Daoy (cell line): Measurements from ENCODE around the gene COMTD1. TPM values are rescaled to one million over a fixed set of nuclear protein-coding genes. Genes with fewer than 3 reads are reported as not detected.
"Not testable (repeated sequence)": the region's sequence is repeated elsewhere in the genome, so short reads cannot be mapped to it uniquely, and the experiment has no call there.

Experiments used
- DNase-seq: peaks from one replicate; pipeline ENCODE4 v3.0.0-alpha.2; 2015; ENCODE audit warnings: low read depth
- total RNA-seq: library from RNA; depleted of rRNA; stranded (reverse); fragments of >200 nt; shearing (Covaris generic); gene quantifications from 2 replicates; pipeline ENCODE4 v1.2.3, GENCODE V29; 2014

The COMTD1 gene
- total RNA-seq, 1 experiment from 2014 or later = 7.3 TPM

DNA sequence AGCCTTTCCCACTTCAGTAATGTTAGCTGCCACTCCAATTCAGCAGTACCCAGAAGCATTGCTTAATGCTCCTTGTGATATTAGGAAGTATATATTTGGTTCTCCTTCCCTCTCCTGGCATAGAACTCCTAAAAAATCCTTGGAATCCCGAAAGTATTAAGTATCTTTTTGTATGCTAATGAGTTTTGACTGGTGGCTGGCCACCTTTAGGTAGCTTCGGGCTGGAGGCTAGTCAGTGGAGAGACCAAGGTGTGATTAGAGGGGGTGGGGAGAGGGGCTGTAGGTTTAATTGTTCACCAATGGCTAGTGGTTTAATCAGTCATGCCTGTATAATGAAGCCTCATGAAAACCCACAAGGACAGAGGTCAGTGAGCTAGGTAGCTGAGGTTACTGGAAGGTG, 12.2 kb downstream of the COMTD1 start:
- DNase-seq = no peak

DNA sequence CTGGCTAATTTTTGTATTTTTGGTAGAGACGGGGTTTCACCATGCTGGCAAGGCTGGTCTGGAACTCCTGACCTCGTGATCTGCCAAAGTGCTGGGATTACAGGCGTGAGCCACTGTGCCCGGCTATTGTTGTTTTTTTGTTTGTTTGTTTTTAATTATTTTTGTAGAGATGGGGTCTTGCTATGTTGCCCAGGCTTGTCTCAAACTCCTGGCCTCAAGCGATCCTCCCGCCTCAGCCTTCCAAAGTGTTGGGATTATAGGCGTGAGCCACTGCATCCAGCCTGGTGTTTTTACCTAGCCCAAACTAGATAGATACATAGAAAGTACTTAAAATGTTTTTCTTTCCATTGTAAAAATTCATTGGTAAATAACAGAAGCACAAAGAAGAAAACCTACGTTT, 14.3 kb downstream of the COMTD1 start:
- DNase-seq = not testable (repeated sequence)

DNA sequence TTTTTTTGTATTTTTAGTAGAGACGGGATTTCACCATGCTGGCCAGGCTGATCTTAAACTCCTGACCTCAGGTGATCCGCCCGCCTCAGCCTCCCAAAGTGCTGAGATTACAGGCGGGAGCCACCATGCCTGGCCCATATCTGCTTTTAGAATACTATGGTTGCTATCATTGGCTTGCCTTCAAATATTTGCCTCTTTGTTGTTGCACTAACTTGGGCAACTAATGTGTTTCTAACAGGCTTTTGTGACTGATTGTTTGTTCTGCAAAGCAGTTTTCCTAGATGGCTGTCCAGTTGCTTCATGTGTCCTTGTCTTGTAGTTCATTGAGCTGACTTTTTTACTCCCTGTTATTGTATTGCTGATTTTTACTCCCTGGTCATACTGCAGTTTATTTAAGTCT, 15.5 kb downstream of the COMTD1 start:
- DNase-seq = no peak

DNA sequence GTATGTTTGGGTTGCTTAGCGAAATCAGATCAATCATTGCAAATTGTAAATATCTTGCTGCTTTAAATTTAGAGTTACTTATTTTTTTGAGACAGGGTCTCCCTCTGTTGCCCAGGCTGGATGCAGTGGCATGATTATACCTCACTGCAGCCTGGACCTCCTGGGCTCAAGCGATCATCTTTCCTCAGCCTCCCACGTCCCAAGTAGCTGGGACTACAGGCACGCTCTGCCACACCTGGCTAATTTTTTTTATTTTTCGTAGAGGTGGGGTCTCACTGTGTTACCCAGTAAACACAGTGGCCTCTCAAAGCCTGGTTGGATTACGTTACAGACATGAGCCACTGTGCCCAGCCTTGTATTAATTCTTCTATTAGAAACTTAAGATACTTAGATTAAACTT, 23.4 kb downstream of the COMTD1 start:
- no peak for DNase-seq

DNA sequence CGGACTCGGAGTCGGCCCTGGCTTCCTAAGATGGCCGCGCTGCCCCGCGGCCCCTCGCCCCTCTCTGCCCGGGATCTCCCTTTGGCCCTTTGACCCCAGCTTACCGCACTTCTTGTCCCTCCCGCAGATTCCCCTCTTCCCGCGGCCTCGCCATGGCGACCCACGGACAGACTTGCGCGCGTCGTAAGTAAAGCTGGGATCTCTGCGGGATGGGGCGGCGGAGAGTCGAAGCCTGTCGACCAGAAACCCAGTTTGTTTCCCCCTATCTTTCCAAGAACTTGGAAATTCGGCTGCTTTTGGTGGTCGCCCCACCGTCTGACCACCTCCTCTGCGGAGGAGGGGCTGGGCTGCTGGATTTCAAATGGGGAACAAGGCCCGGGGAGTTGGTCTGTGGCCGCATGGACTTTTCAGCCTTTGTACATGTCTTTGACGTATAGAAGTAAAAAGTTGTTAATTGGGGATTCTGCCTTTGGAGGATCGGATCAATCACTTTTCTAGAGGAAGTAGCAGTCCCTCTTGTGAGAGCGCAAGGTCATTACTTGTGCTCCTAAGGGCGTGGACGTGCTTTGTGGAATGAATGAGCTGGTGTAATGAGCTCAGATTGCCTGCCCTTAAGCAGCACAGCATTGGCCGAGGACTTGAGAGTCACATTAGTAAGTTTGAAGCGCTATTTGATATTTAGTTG, 24.6 kb downstream of the COMTD1 start:
- peak; percentile 50 for DNase-seq

DNA sequence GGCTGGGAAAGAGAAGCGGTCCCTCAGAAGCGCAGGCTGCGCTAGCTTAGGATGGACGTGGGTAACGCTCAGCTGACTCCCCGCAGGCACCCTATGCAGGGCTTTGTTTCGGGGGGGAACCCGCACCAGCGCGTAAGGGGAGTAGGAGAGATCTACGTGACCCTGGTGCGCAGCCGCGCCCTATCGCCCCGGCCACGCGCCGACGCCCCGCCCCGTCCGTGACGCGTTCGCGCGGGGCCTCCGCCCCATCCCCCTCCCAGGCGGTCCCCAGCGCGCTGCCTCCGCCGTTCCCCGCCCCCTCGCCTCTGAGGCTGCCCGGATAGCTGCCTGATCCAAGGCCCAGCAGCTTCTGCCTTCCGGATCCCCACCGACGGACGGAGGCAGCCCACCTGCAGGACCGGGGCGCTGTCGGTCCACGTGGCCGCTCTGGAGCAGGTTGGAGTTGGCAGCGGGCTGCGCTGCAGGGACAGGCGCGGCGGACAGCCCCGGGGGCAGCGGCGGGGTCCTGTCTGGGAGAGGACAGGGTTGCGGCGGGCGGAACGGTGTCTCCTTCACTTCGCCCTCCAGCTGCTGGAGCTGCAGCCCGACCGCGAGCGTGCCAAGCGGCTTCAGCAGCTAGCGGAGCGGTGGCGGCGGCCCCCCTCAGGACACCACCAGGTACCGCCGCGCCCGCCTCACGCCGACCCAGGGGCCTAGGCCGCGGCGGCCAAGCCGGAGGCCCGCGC, 25.3 kb downstream of the COMTD1 start, which contains the start of gene VDAC2:
VDAC2 (plus strand) TSS at position 515 of the 725 bp plus-strand sequence. CDS start 363 bp downstream, outside the sequence.
- DNase-seq = peak; percentile 90

DNA sequence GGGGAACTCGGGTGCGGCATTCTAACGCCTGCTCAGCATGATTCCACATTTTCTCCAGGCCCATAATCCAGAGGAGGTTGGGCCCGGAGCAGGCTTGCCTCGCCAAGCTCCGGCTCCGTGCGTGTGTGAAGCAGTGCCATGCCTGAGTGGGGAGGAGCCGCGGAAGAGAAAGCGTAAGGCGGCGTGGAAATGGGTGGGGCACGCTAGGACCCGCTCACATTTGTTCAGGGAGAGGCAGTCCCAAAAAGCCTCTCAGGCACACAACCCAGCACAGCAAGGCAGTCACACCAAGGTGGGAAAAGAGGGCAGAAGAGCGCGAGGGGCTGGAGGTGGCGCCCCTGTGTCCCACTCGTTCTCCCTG, 25.9 kb downstream of the COMTD1 start:
- peak; percentile 48 for DNase-seq

DNA sequence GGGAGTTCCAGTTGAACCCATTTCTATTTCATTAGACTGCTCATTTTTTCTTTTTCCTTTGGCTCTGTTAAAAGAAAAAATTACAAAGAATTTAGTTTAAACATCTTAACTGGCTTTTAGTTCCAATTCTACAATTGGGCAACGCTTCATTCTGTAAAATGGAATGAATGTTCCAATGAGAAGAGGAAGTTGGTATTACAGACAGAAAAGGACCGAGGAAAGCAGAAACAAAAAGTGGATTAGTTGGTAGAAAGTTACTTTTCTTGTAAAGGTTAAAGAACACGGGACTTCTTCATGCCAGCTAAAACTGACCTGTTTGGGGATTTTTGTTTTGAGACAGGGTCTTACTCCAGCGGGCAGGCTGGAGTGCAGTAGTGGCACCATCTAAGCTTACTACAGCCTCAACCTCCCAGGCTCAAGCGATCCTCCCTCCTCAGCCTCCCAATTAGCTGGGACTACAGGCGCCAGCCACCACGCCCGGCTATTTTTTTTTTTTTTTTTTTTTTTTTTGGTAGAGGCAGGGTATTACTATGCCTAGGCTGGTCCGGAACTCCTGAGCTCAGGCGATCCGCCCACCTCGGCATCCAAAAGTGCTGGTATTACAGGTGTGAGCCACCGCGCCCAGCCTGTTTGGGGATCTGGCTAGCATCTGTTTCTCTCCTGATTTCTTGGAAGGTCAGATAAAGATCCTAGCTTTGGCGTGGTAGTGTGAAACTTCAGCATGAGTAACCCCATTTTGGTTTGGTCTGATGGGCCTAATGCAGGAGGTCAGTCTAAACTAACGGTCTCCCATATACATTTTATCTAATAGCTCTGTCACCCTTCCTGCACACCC, 26.5 kb downstream of the COMTD1 start:
- DNase-seq = no peak

DNA sequence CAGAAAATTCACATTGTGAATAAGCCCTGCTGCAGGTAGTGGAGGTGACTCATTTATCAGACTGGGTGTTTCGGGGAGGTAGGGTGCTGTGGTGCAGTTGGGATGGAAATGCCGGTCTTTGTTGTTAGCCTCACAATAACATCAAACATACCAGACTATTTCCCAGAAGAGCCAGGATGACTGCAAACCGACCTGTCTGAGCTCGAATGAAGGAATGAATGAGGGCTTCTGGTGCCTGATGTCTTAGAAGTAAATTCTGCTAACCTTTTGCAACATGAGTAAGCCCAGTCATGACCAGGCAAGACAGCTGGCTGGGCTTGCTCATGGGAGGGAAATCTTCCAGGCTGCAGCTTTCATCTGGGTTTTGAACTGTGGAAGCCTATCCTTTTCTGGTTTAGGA, 27.6 kb downstream of the COMTD1 start:
- no peak for DNase-seq

DNA sequence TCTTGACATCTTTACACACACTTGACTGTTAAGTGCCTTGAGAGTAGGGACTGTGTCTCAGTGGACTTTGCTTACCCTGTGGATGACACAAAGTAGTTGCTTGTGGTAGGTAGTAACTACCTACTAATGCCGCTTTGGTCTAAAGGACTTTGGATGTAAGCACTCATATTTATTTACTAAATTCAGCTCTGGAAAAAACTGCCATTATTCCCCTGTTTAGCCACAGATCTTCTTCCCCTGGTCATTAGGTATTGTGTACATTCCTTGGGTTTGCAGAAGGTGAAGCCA, 28.0 kb downstream of the COMTD1 start:
- DNase-seq = no peak

DNA sequence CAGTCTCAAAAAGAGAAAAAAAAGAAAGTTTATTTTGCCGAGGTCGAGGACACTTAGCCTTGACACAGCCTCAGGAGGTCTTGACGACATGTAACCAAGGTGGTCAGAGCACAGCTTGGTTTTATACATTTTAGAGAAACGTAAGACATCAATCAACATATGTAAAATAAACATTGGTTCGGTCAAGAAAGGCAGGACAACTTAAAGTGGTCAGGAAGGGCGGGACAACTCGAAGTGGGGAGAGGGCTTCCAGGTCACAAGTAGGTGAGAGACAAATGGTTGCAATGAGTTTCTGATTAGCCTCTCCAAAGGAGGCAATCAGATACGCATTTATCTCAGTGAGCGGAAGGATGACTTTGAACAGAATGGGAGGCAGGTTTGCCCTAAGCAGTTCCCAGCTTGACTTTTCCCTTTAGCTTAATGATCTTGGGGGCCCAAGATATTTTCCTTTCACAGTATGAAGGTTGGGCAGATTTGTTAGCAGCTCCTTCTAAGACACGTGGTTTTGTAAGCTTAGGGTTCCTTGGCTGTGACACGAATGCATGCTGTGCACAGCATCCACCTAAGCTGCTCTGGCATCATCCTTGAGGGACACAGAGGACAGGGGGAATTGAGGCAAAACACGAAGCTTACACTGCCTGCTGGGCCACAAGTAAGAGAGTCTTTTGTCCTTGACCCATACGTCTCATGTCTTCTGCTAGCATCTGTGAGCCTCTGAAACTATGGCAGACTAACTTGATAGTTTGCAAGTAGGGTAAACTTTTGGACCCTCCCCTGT, 28.5 kb downstream of the COMTD1 start:
- no peak for DNase-seq

DNA sequence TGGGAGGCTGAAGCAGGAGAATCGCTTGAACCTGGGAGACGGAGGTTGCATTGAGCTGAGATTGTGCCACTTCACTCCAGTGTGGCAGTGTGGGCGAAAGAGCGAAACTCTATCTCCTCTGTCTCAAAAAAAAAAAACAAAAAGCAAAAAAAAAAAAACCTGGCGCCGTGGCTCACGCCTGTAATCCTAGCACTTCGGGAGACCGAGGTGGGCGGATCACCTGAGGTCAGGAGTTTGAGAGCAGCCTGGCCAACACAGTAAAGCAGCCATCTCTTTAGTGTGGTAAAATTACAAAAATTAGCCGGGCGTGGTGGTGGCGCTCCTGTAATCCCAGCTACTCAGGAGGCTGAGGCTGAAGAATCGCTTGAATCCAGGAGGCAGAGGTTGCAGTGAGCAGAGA, 29.1 kb downstream of the COMTD1 start:
- not testable (repeated sequence) for DNase-seq

DNA sequence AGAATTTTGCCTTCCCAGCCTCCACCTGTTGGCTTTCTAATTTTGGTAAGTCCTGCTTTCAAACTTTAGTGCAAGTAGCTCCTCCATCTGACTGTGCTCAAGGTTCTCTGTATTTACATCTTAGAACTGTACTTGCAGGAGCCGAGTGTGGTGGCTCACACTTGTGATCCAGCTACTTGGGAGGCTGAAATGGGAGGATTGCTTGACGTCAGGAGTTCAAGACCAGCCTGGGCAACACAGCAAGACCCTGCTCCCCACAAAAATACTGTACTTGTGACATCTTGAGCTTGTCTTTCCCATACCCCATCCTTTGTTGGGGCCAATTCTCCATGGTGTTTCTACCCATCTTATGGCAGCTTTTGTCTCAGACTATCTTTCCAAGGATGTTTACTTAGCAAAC, 29.8 kb downstream of the COMTD1 start:
- no peak for DNase-seq

DNA sequence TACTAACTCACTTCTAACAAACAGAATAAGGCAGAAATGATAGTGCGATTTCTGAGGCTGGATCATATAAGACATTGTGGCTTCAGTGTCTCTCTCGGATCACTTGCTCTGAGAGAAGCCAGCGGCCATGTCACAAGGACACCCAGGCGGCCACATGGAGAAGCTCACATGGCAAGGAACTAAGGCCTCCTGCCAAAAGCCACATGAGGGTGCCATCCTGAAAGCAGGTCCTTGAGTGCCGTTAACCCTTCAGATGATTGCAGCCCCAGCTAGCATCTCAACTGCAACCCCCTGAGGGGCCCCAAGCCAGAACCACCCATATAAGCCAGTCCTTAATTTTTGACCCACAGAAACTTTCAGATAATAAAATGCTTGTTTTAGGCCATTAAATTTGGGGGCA, 32.0 kb downstream of the COMTD1 start:
- no peak for DNase-seq

DNA sequence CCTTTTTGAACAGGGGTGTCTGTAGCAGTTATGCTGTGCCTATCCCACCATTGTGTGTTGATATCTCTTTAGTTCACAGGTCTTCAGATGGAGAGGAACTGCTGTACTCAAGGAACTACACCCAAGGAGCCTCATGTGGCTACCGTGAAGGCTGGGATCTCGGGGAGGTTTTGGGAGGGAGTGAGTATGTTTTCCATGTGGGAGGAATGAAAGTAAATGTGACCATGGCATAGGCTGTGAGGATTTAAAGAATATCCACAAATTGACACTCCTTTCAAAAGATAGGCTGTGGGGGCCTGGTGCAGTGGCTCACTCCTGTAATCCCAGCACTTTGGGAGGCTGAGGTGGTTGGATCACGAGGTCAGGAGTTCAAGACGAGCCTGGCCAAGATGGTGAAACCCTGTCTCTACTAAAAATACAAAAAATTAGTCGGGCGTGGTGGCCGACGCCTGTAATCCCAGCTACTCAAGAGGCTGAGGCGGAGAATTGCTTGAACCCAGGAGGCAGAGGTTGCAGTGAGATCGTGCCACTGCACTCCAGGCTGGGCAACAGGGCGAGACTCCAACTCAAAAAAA, 32.6 kb downstream of the COMTD1 start:
- DNase-seq = not testable (repeated sequence)

DNA sequence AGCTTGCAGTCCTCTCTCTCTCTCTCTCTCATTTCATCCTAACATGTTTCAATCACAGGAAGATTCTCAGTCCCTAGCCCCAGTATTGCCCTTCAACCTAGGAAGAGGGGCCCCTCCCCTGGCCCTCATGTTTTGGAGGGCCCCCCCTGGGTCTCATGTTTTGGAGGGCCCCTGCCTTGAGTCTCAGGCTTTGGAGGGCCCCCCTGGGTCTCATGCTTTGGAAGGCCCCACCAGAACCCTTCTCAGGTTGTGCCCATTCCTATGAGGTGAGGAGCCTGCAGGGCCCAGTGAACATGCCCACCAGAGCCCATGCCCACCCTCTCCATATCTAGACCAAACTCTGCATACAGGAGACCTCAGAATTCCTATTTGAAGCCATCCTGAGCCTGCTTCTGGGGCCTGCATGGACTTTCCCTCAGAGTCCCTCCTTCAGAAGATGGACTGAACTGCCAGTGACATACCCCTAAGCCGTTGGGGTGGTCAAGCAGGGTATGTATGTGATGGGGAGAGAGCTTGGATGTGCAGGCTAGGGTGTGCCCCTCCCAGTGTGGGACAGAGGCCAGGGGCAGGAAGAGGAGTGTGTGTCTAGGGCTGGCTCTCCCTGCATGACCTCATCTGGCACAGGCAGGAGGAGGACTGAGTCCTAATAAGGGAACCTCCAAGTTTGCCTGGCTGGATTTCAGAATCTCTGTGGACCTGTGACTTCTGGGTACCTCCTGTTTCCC, 33.3 kb downstream of the COMTD1 start:
- peak; percentile 56 for DNase-seq

DNA sequence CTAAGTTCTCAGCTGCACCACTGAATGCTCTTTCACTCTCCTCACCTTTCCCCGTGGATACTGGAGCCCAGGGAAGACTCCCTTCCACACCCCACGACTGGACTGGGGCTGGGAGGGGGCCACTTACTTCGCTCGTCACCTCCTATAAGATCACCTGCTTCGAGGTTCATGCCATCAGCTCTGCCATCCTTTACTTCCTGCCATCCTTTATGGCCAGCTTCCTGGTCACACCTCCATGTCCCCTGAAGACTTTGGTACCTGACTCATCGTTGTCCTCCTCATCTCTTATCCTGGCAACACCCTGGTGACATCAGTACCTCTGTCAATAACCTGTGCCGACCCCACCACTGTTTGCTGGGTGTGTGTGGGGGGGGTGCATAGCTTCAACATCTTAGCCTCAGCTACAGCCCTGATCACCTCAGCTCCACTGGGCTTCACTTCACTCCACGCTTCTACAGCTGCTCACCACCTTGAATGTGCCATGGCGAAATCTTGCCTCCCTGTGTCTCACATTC, 33.9 kb downstream of the COMTD1 start:
- no peak for DNase-seq

DNA sequence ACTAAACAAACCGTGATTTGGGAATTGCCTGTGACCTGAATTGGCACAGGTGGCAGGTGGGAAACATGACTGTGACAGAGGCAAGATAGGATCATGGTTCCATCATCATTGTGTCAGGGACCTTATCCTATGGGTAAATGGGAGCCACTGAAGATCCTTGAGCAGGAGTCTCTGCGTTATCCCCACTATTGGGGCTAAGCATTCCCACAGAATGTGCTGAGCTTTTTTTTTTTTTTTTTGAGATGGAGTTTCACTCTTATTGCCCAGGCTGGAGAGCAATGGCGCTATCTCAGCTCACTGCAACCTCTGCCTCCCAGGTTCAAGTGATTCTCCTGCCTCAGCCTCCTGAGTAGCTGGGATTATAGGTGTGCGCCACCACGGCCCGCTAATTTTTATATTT, 35.8 kb downstream of the COMTD1 start:
- not testable (repeated sequence) for DNase-seq

DNA sequence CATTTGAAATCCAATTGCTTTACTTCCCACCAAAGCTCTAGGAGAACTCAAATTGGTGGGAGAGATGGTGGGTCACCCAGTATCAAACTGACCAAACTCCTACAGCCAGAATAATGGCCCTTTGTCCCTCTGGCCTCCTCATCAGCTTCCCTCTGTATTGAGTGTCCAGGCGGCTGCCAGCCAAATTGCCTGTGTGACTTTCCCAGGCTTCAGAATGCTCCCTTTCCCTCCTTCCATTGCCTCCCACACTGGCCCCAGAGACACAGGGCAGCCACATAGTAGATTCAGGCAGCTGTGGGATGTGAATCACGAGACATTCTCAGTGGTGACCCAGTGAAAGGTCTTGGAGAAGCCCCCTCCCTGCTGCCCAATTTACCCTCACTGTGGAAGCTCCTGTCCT, 37.9 kb downstream of the COMTD1 start:
- no peak for DNase-seq

DNA sequence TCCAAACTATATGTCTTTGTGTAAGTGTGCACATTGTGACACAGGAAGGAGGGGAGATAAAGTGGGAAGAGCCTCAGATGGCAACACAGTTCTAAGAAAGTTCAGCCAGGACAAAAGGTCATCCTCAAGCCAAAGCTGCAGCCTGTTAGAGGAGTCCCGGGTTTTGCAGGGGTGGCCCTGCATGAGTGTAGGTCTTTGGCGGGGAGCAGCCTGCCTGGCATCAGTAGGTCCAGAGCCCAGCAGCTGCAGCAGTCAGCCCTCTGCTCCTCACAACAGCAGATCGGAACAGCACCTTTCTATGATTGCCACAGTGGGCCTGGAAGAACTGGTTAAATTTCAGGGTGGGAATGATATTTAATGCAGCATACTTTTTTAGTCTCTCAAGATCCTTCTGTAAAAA, 38.7 kb downstream of the COMTD1 start:
- DNase-seq = no peak
